DND-41 (cell line): ENCODE results near the gene DMRTC1B.
"Not testable (repeated sequence)": the region's sequence is repeated elsewhere in the genome, so short reads cannot be mapped to it uniquely, and the experiment has no call there.

ENCODE experiments used
- EZH2 ChIP-seq: IDR thresholded peaks from 3 replicates; pipeline ENCODE4 v1.6.1; 2012; ENCODE audit warnings: borderline replicate concordance, low read depth, mild to moderate bottlenecking, moderate library complexity, low read length, inconsistent platforms; ENCODE audit not compliant: severe bottlenecking
- TF ChIP-seq, protein P1 (sequence below): IDR thresholded peaks from 2 replicates; pipeline ENCODE4 v1.5.1; 2012; ENCODE audit warnings: borderline replicate concordance, low read length, moderate library complexity, mild to moderate bottlenecking; ENCODE audit not compliant: poor library complexity, severe bottlenecking; ENCODE audit errors: extremely low read depth

GRCh38 chrX:72760454-72760853 lies 16.2 kb upstream of the DMRTC1B start:
- TF ChIP-seq, protein P1, sequence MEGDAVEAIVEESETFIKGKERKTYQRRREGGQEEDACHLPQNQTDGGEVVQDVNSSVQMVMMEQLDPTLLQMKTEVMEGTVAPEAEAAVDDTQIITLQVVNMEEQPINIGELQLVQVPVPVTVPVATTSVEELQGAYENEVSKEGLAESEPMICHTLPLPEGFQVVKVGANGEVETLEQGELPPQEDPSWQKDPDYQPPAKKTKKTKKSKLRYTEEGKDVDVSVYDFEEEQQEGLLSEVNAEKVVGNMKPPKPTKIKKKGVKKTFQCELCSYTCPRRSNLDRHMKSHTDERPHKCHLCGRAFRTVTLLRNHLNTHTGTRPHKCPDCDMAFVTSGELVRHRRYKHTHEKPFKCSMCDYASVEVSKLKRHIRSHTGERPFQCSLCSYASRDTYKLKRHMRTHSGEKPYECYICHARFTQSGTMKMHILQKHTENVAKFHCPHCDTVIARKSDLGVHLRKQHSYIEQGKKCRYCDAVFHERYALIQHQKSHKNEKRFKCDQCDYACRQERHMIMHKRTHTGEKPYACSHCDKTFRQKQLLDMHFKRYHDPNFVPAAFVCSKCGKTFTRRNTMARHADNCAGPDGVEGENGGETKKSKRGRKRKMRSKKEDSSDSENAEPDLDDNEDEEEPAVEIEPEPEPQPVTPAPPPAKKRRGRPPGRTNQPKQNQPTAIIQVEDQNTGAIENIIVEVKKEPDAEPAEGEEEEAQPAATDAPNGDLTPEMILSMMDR: not testable (repeated sequence)
- not testable (repeated sequence) for TF ChIP-seq EZH2
